ENCODE measurements around the gene TNIK.

- no peak for TF ChIP-seq CTCF (IDR thresholded peaks at IDR 0.05)
- no peak for TF ChIP-seq POLR2A (IDR thresholded peaks at IDR 0.05)
Observed at GRCh38 chr3:171065732-171066131, 394.5 kb downstream of the TNIK start.

Data from breast epithelium (tissue), 3 donors.